ENCODE results near the gene VAT1L.

VAT1L gene

GRCh38 chr16:77790009-77790372 lies 1.6 kb downstream of the VAT1L start:
- Histone ChIP-seq H3K79me2 (ENCODE audit: insufficient read depth, low read length) (no peaks in the 10 kb centered on the region), H3K27me3 (ENCODE audit: insufficient read depth, low read length) (no peaks in the 10 kb centered on the region), H3K27ac (ENCODE audit: low read depth, low read length, poor library complexity, severe bottlenecking) (no peak overlapping the region), H4K20me1 (ENCODE audit: insufficient read depth, low read length) (no peaks in the 10 kb centered on the region), H3K36me3 (ENCODE audit: insufficient read depth, low read length) (no peaks in the 10 kb centered on the region), H3K4me1 (ENCODE audit: insufficient read depth, low read length, severe bottlenecking) (no peaks in the 10 kb centered on the region), H3K9ac (ENCODE audit: low read length) (no peak overlapping the region), H2AFZ (ENCODE audit: low read length) (no peak overlapping the region), H3K4me3 (ENCODE audit: low read depth, low read length, poor library complexity, severe bottlenecking) (no peak overlapping the region), H3K9me3 (ENCODE audit: low read length) (no peaks in the 10 kb centered on the region), H3F3A (ENCODE audit: insufficient read depth, low read length) (no peaks in the 10 kb centered on the region), H3K4me2 (ENCODE audit: low read length) (no peak overlapping the region), H3K9me2 (ENCODE audit: low read depth, low read length) (no peaks in the 10 kb centered on the region)
- TF ChIP-seq CTCF (IDR thresholded peaks at IDR 0.05; ENCODE audit: low read length) (no peak), EZH2 (IDR thresholded peaks at IDR 0.05; ENCODE audit: borderline replicate concordance, low read length) (no peak)

GRCh38 chr16:77790912-77791311 lies 2.5 kb downstream of the VAT1L start:
- Histone ChIP-seq H3K9ac (ENCODE audit: low read length) (no peak overlapping the region), H3K9me3 (ENCODE audit: low read length) (no peaks in the 10 kb centered on the region), H3K9me2 (ENCODE audit: low read depth, low read length) (no peaks in the 10 kb centered on the region), H3K36me3 (ENCODE audit: insufficient read depth, low read length) (no peaks in the 10 kb centered on the region), H3K4me1 (ENCODE audit: insufficient read depth, low read length, severe bottlenecking) (no peaks in the 10 kb centered on the region), H3K27me3 (ENCODE audit: insufficient read depth, low read length) (no peaks in the 10 kb centered on the region), H3K4me2 (ENCODE audit: low read length) (no peak overlapping the region), H2AFZ (ENCODE audit: low read length) (no peak overlapping the region), H3K4me3 (ENCODE audit: low read depth, low read length, poor library complexity, severe bottlenecking) (no peak overlapping the region), H3K27ac (ENCODE audit: low read depth, low read length, poor library complexity, severe bottlenecking) (no peak overlapping the region), H3F3A (ENCODE audit: insufficient read depth, low read length) (no peaks in the 10 kb centered on the region), H3K79me2 (ENCODE audit: insufficient read depth, low read length) (no peaks in the 10 kb centered on the region), H4K20me1 (ENCODE audit: insufficient read depth, low read length) (no peaks in the 10 kb centered on the region)
- no peak for TF ChIP-seq CTCF (IDR thresholded peaks at IDR 0.05; ENCODE audit: low read length)
- TF ChIP-seq EZH2 (IDR thresholded peaks at IDR 0.05; ENCODE audit: borderline replicate concordance, low read length), result no peak

GRCh38 chr16:77793417-77793816 lies 5.1 kb downstream of the VAT1L start:
- TF ChIP-seq CTCF (IDR thresholded peaks at IDR 0.05; ENCODE audit: low read length) (no peak), EZH2 (IDR thresholded peaks at IDR 0.05; ENCODE audit: borderline replicate concordance, low read length) (no peak)
- Histone ChIP-seq H3K9ac (ENCODE audit: low read length) (no peak overlapping the region), H3K4me2 (ENCODE audit: low read length) (no peak overlapping the region), H3K36me3 (ENCODE audit: insufficient read depth, low read length) (no peaks in the 10 kb centered on the region), H3K27ac (ENCODE audit: low read depth, low read length, poor library complexity, severe bottlenecking) (no peak overlapping the region), H2AFZ (ENCODE audit: low read length) (no peak overlapping the region), H4K20me1 (ENCODE audit: insufficient read depth, low read length) (no peaks in the 10 kb centered on the region), H3K79me2 (ENCODE audit: insufficient read depth, low read length) (no peaks in the 10 kb centered on the region), H3K4me1 (ENCODE audit: insufficient read depth, low read length, severe bottlenecking) (no peaks in the 10 kb centered on the region), H3K27me3 (ENCODE audit: insufficient read depth, low read length) (no peaks in the 10 kb centered on the region), H3K4me3 (ENCODE audit: low read depth, low read length, poor library complexity, severe bottlenecking) (no peak overlapping the region), H3K9me3 (ENCODE audit: low read length) (no peaks in the 10 kb centered on the region), H3F3A (ENCODE audit: insufficient read depth, low read length) (no peaks in the 10 kb centered on the region), H3K9me2 (ENCODE audit: low read depth, low read length) (no peaks in the 10 kb centered on the region)

Measured in OCI-LY1 (cell line).